OCI-M1 (cell line): ENCODE data around the gene SLC25A21.

Source experiments
- DNase-seq: peaks from one replicate; lab custom pipeline; 2025; lab: John Stamatoyannopoulos, UW

Gene SLC25A21

DNA sequence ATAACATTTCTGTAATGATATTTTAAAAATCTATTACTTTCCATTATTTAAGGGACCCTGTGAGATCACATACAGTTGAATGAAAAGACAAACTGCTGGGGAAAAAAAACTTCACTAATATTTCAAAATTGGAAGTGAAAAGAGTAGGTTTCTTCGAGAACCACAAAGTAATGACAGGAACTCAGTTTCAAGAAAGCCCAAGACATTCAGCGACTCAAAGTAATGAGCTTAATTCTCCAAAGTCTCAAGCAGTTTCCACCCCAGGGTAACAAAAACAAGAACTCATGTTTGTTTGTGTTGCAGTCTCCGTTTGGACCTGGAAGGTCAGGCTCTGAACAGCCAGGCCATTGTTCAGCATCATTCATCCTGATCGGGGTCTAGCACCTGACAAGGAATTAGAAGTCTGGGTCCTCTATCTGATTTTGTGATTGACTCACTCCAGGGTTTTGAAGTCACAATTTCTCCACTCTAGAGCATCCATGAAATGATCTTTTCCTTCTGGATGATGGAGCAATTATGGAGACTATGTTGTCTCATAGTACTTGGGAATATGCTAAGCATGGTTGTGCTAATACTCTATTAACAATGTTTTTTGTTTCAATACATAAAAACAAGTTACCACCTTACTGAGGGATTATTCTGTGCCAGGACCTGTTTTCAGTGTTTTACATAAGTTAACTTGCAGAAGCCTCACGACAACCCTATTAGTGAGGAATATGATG lies 126.9 kb downstream of the SLC25A21 start:
- DNase-seq, result no peak

DNA sequence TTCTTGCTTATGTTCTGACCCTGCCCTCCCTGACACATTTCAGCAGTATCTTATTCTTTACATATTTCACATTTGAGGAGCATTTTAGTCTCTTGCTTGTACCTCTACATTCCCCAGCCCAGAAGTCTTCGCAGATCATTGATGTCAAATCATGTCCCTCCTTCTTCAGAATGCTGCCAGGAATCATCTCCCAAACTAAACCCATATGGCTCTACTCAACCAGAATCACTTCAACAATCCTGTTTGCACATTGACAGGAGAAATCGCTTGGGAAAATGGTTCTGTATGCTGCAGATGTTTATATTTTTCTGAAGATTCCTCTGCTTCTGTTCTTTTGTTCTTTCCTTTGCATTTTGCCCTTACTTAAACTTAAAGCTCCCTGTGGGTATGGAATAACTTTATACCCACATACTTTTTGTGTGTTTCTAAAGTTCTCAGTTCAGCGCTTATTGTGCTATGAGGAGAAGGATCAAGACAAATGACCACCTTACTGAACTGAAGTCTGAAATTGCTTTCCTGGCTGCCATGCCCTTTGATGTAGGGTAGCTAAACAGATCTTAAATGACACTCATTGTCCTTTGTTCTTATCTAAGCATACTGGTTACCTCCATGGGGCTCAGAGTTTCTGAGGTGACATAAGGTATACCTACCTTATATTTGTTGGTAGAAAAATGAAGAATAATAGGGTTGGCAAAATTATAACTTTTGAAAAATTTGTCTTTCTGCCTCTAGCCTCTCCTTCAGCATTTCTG lies 134.6 kb downstream of the SLC25A21 start:
- no peak for DNase-seq

DNA sequence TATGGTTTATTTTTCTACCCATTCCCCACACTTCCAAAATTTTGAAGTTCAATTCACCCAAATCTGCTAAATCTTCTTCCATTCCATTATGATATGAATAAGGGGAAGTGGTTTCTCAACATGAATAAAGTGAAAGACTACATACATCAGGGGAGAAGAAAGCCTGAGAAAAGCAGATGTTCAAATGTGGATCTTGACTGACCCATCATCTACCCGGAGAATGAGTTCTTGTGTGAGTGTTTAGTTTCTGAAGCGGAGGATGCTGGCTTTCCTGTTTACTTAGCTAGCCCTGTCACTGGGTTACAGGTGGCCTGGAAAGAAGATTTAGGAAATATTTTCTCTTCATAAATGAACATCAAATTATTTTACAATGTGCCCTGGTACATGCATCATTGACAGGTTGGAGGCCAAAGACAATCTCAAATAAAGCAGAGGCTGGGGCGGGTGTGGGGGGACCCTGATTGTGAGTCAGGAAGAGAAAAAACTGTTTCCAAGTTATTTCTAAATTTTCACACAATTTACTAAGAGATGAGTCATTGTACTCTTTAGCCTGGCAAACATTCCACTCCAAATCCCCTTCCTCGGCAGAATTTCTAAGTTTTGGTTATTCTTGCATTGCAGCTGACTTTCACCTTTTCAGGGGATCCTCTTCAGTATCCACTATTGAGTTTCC lies 135.6 kb downstream of the SLC25A21 start:
- peak; percentile 18 for DNase-seq

DNA sequence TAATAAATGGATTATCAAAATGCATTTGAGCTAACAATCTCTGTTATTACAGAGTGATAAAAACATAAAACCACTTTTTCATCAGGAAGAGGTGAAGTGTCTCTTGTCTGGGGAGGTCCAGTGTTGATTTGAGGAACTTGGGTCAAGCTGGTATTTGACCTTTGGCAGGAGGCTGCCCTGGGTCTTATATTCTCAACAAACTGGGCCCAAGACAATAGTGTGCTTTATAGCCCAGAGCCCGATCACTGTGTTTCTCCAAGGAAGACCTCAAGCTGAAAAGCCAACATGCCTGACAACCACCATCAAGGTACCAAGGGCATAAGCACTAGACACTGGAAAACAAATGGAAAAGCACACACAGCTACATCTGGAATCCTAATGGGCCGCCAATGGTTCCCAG lies 137.0 kb downstream of the SLC25A21 start:
- DNase-seq, result no peak

DNA sequence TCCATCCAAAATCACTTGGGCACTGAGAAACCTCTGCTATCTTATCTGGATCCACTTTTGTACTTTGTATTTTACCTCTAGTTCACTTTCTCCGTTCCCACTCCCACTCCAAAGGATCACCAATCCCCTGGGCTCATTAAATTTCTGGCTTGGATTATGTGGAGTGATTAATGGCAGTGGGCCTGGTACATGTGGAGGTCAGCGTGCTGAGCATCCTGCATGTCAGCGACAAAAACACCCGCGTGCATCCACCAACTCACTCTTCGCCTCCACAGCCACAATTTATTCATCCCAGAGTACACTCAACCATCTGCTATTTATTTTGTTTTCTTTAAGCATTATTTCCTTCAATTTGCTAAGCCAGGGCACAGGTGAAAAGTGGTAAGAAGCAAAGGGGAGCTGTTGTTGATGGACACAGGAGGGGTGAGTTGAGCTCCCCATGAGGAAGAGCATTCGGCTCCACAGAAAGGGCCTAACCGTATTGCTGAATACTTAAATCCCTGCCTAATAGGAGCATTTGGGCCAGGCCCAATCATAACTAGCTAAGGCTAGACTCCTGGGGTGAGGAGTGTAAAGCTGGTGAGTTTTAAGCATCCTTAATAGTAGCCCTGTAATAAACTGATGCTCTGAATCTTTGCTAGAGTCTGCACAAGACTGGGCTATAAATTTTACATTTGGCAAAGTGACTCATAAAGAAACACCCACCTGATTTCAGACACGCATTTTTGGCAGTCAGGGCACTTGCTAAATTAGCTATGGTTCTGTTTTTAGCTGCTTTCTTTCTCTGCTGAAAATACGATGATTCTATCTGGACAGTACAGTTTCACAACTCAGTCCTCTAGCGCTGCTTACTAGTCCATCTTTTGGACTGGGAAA lies 137.8 kb downstream of the SLC25A21 start:
- DNase-seq, result no peak

DNA sequence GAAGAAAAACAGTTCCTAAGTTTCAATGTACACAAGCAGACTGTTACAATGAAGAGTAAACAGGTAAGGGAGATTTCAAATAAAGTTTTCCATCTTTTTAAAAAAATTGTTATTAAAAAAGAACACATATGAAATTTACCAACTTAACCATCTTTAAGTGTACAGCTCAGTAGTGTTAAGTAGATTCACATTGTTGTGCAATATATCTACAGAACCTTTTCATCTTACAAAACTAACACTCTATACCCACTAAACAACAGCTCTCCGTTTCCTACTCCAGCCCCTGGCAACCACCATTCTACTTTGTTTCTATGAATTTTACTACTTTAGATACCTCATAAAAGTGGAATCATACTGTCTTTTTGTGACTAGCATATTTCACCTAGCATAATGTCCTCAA lies 139.5 kb downstream of the SLC25A21 start:
- DNase-seq, result no peak

DNA sequence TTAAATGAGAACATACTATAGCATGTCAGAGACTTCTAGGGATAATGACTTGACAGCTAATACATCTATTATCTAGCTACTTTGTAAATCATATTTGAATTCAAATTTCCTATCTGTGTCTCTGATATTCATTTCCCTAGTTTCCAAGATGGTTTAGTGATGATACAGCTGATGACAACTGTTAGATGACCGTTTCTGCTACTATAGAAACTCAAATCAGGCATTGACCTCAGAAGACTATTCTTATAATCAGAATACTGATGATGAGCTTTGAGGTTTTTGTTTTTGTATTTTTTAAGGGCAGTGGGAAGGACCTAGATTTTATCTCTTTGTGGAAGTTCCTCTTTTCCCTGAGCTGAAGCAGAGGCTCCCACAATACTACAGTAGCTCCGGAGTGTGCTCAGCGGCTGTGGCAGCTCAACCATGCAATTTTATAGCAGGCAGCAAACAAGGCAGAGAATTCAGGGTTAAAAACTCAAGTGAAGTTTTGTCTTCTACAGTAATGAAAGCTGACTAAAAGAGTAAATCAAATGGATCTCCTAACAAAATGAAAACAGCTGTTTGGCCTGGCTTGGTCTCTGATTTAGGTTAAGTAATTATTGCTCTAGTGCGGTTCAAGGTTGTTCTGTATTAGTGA lies 145.1 kb downstream of the SLC25A21 start:
- DNase-seq, result peak; percentile 87

DNA sequence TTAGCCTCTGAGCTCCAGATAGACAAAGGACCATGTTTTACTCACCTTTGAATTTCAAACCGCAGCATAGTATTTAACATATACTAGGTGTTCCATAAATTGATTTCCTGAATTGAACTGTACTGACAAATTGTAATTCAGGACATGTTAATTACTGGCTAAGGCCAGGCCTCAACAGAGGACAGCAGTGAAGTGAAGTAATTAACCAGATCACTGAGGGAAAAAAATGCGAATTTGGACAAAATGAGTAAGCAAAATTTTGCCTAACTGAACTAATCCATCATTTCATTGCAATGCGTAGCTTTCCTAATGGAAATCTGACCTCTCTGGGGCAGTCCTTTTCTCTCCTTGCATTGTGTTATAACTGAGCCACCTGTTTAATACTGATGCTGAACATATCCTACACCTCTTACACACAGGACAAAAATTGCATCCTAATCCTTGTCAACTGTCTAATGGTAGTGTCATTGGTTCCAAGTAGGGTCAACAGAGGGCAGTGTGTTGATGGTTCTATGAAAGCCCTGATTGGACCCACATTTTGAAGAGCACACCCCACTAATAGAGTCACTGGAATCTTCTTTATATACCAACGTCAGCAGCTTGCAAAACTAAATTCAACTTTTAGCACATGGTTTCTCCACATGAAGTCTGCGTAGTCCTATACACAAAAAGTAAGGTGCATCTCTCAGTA lies 148.4 kb downstream of the SLC25A21 start:
- DNase-seq, result no peak

DNA sequence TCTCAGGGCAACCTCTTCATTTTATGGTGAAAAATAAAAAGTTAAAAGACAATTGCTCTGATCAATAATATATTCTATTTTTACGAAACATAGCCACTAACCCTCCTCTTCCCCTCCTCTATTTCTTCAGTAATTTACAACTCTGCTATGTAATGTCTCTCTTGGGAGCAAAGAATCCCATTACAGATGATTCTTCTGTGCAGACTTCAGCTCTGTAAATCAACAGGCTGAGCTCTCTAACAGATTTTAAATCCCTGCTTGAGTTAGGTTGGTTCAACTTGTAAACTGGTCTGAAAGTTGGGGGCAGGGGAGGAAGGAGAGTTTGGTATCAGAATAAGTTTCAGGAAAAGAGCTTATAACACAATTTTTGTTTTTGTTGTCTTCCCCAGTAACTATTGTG lies 151.0 kb downstream of the SLC25A21 start:
- DNase-seq, result no peak

DNA sequence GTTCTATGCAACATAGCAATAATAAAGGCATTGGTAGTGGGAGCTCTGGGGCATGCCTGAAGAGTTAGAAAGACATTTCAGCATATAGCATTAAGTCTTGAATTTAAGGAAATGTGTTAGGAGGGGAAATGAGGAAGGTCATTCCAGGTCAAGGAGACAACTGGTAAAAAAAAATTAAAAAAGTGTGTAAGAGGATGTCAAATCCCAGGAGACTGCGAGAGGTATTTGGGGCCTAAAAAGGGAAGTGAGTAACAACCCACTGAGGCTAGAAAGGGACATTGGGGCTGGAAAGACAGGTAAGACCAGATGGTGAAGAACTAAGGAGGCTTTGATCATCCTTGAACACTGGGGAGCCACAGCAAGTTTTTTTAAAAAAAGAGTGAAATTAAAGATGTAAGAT lies 152.9 kb downstream of the SLC25A21 start:
- DNase-seq, result peak; percentile 11

DNA sequence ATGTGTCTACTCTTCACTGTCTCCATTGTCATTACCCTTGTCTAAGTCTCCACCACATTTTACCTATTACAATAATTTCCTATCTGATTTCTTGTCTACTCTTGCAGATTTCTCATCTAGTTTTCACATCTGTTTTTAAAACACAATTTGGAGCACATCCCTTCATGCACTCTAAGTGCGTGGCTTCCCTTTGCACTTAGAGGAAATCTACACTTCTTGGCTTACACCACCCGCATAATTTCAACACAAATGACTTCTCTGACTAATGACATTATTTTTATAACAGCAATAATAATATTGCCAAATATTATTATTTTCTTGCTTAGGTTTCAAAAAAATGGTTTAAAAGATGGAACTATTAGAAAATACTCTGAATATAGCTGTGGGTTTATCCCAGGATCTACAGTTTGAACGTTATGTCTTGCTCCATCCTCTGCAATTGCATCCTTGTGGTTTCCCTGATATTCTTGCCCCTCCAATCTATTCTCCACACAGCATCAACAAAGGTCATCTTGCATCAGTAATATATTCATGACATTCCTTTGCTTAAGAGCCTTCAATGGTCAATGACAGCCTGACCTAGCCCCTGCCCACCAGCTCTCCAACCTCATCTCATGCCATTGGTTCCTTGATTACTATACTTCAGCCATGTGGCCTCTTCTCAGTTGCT lies 153.7 kb downstream of the SLC25A21 start:
- no peak for DNase-seq

DNA sequence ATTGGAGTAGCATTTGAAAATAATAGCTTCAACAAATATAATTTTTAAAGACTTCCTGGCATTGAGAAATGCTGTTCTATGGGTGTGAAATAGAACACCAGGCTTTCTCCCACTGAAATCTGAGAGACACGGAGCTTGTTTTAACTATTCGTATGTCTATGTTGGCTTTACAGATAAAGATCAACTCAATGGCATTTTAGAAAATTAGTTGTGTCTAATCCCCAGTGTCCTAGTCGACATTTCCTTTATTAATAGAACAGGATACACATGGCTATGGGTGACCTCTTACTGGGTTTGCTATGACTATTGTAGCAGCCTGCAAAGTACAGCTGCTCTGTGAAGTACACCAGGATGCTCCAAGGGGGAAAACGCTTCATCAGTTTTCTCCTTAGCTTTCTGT lies 159.3 kb downstream of the SLC25A21 start:
- no peak for DNase-seq

DNA sequence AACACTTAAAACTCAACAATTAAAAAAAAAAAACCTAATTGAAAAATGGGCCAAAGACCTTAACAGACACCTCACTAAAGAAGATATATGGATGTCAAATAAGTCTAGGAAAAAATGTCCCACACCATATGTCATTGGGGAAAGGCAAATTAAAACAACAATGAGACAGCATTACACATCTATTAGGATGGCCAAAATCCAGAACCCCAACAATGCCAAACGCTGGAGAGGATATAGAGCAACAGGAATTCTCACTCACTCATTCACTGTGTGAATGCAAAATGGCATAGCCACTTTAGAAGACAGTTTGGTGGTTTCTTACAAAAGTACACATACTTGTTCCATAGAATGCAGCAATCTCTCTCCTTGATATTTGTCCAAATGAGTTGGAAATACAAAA lies 173.7 kb downstream of the SLC25A21 start:
- no peak for DNase-seq

DNA sequence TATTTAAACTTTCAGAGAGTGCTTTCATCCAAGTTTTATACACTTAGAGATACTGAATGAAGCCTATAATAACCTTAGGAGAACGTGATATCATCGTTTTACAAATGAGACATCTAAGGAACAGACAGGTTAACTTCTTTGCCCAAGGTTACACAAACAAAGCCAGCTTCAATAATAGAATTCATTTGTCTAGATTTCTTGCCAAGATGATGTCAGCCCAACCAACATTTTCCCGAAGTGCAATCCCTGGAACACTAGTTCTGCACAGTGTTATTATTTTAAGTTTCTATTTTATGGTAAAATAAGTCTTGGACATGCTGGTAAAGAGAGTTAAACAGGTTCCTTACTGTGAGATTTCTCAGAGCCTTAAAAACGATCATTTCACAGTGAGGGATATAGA lies 174.6 kb downstream of the SLC25A21 start:
- no peak for DNase-seq

DNA sequence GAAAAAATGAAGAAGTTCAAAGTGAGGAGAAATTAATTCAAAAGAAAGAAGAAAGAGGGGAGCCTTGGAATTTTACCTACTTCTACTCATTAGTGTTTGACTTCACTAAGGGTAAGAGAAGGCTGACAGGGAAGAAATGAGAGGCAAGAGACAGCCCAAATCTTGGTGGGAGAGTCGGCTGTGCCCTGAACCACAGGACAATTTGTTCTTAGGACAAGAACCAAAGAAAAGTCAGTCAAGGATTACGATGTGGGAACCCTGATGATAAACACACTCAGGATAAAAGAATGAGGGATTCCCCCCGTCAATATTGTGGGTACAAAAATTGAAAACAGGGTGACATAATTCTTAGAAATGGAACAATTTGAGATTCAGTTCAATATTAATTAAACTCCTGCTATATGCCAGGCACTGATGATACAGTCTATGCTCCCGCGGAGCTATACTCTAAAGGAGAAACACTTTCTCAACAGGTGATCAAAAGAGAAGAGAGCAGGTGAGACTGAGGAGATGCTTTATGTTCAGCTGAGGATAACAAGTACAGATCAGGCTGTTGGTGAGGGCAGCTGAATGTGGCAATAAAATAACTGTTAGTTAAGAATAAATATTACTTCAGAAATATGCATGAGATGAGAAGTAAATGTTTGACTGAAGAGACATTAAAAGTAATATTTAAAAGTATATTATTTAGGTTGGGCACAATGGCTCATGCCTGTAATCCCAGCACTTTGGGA lies 175.4 kb downstream of the SLC25A21 start:
- no peak for DNase-seq

DNA sequence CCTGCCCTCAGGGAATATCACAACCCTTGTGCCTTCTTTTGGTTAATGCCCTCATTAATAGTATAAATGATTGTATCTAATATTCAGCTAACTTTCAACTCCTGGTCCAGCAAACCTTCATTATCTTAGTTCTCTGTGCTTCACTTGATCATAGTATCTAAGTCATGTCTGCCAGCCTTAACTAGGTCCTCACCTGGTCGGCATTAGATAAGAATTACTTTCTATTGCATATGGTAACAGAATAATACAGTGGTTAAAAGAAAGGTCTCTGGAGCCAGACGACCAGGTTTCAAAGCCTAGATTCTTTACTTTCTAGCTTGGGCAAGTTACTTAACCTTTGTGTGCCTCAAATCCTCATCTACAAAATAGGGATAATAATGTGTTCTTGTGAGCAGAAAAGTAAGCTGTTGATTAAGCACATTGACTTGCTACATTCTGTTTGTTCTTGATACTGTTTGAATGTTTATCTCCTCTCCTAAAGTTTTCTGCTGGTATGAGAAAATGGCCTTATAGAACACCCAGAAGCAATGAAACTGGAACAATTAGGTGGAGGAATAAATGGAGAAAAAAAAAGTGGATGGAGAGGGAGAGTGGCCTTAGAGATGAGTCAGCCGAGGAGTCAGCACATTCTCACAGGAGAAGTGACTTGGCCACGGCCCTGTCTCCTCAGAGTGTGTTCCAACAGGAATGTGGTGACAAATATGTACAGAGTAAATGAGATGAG lies 176.1 kb downstream of the SLC25A21 start:
- peak; percentile 28 for DNase-seq

DNA sequence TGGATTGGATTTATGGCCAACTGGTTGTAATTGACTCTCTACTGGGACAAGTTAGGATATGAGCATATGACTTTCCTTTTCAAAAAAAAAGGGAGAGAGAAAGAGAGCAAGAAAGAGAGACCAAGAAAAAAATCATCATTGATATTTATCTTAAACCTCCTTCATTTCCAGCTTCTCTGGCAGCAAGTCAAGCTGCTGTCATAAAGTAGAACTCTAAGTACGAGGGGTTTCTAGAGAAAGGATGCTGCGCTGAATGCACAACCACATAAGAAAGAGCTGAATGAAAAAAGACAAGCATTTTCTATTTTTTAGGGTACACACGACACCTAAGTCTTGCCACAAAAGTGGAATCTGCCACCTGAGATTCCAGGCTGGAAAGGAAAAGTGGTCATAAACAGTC lies 182.6 kb downstream of the SLC25A21 start:
- no peak for DNase-seq

DNA sequence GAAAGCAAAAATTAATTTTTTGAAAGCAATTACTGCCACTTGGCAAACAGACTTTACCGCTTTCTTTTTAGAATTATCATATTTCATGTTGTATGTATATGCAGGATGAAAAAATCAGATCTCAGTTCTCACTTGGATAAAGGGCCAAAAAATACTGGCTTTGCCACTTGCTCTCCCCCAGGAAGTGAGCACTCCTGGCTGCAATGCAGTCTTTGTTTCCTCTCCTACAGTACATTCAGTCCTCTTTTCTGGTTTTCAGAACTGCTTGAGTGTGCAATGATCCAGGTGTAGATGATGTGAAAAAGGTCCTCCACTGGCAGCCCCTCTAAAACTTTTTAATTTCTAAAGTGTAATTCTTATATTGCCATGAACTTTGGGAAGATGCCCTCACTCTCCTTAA lies 183.4 kb downstream of the SLC25A21 start:
- no peak for DNase-seq

DNA sequence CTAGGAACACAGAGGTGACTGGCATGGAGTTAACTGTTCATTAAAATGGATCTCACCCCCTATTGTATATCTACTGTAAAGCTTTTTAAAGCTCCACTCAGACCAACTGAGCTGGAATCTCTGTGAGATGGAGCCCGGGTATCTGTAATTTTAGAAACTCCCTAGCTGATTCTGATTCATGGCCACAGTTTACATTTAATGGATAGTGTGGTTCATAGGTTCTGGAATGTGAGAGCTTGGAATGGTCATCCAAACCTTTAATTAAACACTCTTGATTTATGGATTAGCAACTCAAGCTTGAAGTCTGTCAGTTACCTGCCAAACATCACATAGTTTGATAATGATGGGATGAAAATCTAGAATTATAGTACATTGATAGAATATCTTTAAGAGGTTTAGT lies 183.8 kb downstream of the SLC25A21 start:
- DNase-seq, result no peak
